GM21723 (cell line): ENCODE results near the gene SLN.
"Not testable (repeated sequence)": the region's sequence is repeated elsewhere in the genome, so short reads cannot be mapped to it uniquely, and the experiment has no call there.

Experiments
- ATAC-seq: cut with Tn5 transposase; IDR thresholded peaks from one replicate; pipeline ENCODE4 v1.9.1; 2021; ENCODE audit warnings: mild to moderate bottlenecking, moderate library complexity; ENCODE audit not compliant: unreplicated experiment

The SLN gene

GRCh38 chr11:107711861-107712755 is at the start of gene SLN:
Gene SLN, minus strand, starts transcription at chr11:107712056.
- ATAC-seq = no peak

- not testable (repeated sequence) for ATAC-seq
Observed at GRCh38 chr11:107758719-107759355, 47.0 kb upstream of the SLN start.

- no peak for ATAC-seq
Observed at GRCh38 chr11:107757661-107758060, 45.8 kb upstream of the SLN start.

- no peak for ATAC-seq
Observed at GRCh38 chr11:107756553-107756952, 44.7 kb upstream of the SLN start.

GRCh38 chr11:107752949-107753822 is 41.3 kb upstream of the SLN start:
- no peak for ATAC-seq

GRCh38 chr11:107752508-107752907 is 40.7 kb upstream of the SLN start:
- no peak for ATAC-seq

GRCh38 chr11:107751082-107751481 is 39.2 kb upstream of the SLN start:
- no peak for ATAC-seq

GRCh38 chr11:107750313-107750712 is 38.5 kb upstream of the SLN start:
- no peak for ATAC-seq

GRCh38 chr11:107747622-107748021 is 35.8 kb upstream of the SLN start:
- ATAC-seq = no peak

- ATAC-seq = no peak
Observed at GRCh38 chr11:107744736-107745135, 32.9 kb upstream of the SLN start.

GRCh38 chr11:107743191-107743590 is 31.3 kb upstream of the SLN start:
- ATAC-seq = no peak

GRCh38 chr11:107741044-107741823 is 29.4 kb upstream of the SLN start:
- peak; percentile 94 for ATAC-seq

- ATAC-seq = no peak
Observed at GRCh38 chr11:107740271-107740670, 28.4 kb upstream of the SLN start.

- no peak for ATAC-seq
Observed at GRCh38 chr11:107736546-107736945, 24.7 kb upstream of the SLN start.

GRCh38 chr11:107733518-107733917 is 21.7 kb upstream of the SLN start:
- no peak for ATAC-seq

- no peak for ATAC-seq
Observed at GRCh38 chr11:107732689-107733051, 20.8 kb upstream of the SLN start.

GRCh38 chr11:107731941-107732688 is 20.3 kb upstream of the SLN start:
- ATAC-seq = peak; percentile 84

GRCh38 chr11:107722662-107723061 is 10.8 kb upstream of the SLN start:
- no peak for ATAC-seq

- no peak for ATAC-seq
Observed at GRCh38 chr11:107721207-107721606, 9.4 kb upstream of the SLN start.

- ATAC-seq = no peak
Observed at GRCh38 chr11:107720303-107720774, 8.5 kb upstream of the SLN start.
